GM18508 (cell line): ENCODE measurements around the gene FAM124B.

Source experiments
- ATAC-seq: cut with Tn5 transposase; IDR thresholded peaks from one replicate; pipeline ENCODE4 v1.9.1; 2021; ENCODE audit warnings: moderate number of reproducible peaks; ENCODE audit not compliant: insufficient read depth, unreplicated experiment

The FAM124B gene, protein sequence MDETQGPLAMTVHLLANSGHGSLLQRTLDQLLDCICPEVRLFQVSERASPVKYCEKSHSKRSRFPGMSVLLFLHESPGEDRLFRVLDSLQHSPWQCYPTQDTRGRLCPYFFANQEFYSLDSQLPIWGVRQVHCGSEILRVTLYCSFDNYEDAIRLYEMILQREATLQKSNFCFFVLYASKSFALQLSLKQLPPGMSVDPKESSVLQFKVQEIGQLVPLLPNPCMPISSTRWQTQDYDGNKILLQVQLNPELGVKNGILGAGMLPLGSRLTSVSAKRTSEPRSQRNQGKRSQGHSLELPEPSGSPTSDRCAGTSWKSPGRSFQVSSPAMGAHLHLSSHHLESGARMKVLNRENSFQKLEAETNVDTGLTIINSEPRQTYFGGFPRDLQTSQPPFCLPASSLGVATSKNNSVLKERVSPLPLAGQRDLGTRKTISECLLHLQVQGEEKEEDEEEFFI

GRCh38 chr2:224401641-224402342 lies at the start of gene FAM124B:
TSS of gene FAM124B (minus strand) at chr2:224402107. CDS start at chr2:224401768, 339 bp downstream.
- ATAC-seq = no peak

GRCh38 chr2:224449212-224450147 lies 47.6 kb upstream of the FAM124B start:
- no peak for ATAC-seq

- no peak for ATAC-seq
Observed at GRCh38 chr2:224448236-224448635, 46.3 kb upstream of the FAM124B start.

DNA sequence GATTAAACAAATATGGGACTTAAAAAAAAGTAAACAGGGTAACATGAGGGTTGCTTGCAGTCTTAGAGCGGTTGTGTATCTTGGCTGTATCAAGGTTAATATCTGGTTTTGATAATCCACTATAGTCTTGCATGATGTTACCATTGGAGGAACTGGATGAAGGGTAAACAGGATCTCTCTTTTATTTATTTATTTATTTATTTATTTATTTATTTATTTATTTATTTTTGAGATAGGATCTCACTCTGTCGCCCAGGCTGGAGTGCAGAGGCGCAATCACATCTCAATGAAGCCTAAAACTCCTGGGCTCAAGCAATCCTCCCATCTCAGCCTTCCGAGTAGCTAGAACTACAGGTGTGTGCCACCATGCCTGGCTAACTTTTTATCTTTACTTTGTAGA lies 42.9 kb upstream of the FAM124B start:
- no peak for ATAC-seq

GRCh38 chr2:224444021-224444420 lies 42.1 kb upstream of the FAM124B start:
- no peak for ATAC-seq

GRCh38 chr2:224442071-224442967 lies 40.4 kb upstream of the FAM124B start:
- no peak for ATAC-seq

DNA sequence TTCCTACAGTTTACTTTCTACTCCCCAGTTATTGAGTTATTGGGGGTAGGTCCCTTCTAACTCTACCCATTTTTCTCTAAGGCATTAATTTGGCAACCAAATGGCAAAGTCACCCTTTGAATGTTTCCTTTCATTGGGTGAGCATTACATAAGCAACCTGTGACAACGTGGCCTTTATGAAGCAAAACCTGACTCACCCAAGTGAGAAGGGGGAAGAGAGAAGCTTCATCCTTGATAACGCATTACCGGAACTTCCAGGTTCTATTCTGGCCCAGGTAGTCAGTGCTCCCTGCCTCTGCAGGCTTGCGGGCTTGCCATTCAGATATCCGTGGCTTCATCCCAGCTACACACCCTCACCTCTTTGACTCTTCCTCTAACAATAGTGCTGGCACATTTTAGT lies 39.1 kb upstream of the FAM124B start:
- no peak for ATAC-seq

DNA sequence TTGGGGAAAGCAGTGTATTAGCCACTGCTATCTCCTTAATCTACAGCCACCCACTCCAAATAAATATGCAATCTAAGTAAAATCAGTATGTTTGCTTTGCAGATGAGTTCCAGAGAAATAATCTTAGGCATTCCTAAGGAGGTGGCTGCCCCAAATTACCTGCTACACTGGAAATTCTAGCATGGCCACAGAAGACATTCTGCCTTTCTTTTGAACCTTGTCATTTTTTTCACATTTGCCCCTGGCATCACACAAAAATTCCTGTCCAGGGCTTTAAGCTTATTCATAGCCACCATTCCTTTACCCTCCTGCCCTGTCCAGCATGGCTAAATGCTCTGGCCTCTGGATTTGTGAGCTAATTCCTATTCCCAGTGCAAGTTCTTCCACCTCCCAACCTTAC lies 36.8 kb upstream of the FAM124B start:
- ATAC-seq = no peak

GRCh38 chr2:224436634-224437033 lies 34.7 kb upstream of the FAM124B start:
- ATAC-seq = no peak

- ATAC-seq = no peak
Observed at GRCh38 chr2:224434618-224435017, 32.7 kb upstream of the FAM124B start.

- no peak for ATAC-seq
Observed at GRCh38 chr2:224433442-224433841, 31.5 kb upstream of the FAM124B start.

DNA sequence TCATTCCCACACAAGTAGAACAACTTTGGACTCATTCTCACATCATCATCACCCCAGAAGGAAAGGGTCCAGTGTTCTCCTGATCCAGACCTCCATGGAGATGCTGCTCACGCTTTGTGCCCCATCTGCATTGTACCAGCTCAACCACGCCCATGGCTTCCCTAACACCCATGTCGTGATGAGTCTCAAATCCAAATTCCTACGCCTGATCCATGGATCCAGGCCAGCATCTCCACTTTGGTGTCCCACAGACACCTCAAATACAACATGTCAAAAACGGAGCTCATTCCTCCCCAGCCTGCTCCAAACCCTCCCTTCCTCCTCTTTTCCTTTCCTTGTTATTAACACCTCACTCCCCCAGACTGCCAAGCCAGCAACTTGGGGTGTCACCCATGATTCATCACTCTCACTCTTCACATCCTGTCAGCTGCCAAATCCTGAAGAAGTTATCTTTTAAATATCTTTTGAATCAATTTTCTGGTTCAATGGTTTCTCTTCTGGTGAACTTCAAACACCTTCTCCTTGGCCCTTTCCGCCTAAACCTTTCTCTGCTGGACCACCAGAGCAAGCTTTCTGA lies 30.2 kb upstream of the FAM124B start:
- ATAC-seq = no peak

- ATAC-seq = no peak
Observed at GRCh38 chr2:224429441-224429810, 27.5 kb upstream of the FAM124B start.

GRCh38 chr2:224428787-224429440 lies 27.0 kb upstream of the FAM124B start:
- no peak for ATAC-seq

GRCh38 chr2:224427471-224427870 lies 25.6 kb upstream of the FAM124B start:
- no peak for ATAC-seq

- no peak for ATAC-seq
Observed at GRCh38 chr2:224426656-224427055, 24.7 kb upstream of the FAM124B start.

DNA sequence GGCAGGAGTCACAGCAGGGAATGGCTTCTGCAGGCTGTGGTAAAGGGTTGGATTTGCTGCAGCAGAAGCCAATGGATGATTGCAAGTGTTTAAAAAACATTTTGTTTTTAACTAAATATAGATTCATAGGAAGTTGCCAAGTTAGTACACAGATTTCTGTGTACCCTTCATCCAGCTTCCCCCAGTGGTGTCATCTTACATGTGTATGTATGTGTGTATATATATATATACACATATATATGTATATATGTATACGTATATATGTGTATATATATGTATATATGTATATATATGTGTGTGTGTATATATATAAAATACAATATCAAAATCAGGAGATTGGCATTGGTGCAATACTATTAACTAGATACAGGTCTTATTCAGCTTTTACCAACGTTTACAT lies 19.2 kb upstream of the FAM124B start:
- ATAC-seq = no peak

DNA sequence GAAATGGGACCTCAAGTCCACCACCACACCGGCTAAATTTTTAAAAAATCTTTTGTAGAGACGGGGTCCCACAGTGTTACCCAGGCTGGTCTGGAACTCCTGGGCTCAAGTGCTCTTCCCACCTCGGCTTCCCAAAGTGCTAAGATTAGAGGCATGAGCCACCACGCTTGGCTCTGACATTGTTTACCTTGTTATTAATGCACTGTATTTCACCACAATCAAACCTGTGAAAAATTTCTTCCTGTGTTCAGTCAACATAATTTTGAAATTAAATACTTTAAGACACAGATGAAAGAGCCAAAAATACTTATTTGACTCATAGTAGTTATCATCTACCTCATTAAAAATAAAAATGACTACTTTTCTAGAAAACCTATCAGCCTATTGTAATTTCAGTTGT lies 16.0 kb upstream of the FAM124B start:
- no peak for ATAC-seq

DNA sequence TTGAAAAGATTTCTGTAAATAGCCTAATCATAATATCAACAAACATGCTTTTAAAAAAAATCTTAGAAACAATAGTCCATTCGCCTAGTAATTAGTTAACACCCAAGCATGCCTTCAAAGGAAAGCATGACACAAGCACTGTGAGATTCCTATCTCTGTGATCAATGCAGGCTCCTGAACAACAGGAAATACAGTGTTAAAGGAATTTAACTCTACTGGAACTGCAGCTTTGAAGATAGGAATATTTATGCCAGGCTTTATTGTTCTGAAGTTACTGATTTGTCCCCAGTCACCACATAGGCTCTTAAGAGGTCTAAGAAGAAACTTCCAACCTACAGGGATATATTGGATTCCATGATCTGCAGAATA lies 15.4 kb upstream of the FAM124B start:
- no peak for ATAC-seq
